SK-N-SH (cell line): ENCODE data around the gene RNF215. TPM values are rescaled to one million over a fixed set of nuclear protein-coding genes. Genes with fewer than 3 reads are reported as not detected.

ENCODE experiments used
- CTCF ChIA-PET: fragments of 300-600, 350-600 bp; formaldehyde crosslinking; extraction: SDS; loops from one replicate; lab custom pipeline; 2021; lab: Yijun Ruan, JAX
- POLR2A ChIA-PET: fragments of 350-600 bp; sonication (Branson Sonifier 250); formaldehyde crosslinking; extraction: SDS; loops from one replicate; lab custom pipeline; 2020; ENCODE audit warnings: antibody characterized with exemption, inconsistent platforms; lab: Yijun Ruan, JAX
- DNase-seq: peaks from one replicate; pipeline ENCODE4 v3.0.0; 2012
- H2AFZ ChIP-seq: fragments of 200-600 bp; sonication (generic); 2 replicates; pipeline ENCODE4 v1.8.1; 2016; ENCODE audit warnings: antibody characterized with exemption, mild to moderate bottlenecking, low read depth
- H3F3A ChIP-seq: fragments of 200-600 bp; sonication (generic); replicated peaks from 2 replicates; pipeline ENCODE3; 2016; ENCODE audit warnings: antibody characterized with exemption, mild to moderate bottlenecking; ENCODE audit not compliant: insufficient read depth
- H3K27ac ChIP-seq, 2 experiments: fragments of 200-500 bp in 1 of 2; fragments of 200-600 bp in 1 of 2; sonication (Bioruptor generic) in 1 of 2; sonication (generic), shearing (Covaris generic) in 1 of 2; 2 replicates each; pipeline versions ENCODE4 v1.5.1 to v1.6.1; 2014 to 2016; ENCODE audit warnings: low read depth in 2 of 2, inconsistent platforms in 1 of 2, low read length in 1 of 2, mild to moderate bottlenecking in 1 of 2, mixed read lengths in 1 of 2
- H3K27me3 ChIP-seq: fragments of 200-600 bp; sonication (generic), shearing (Covaris generic); 2 replicates; pipeline ENCODE4 v1.6.1; 2016; ENCODE audit warnings: mixed run types; ENCODE audit not compliant: insufficient read depth
- H3K36me3 ChIP-seq, 2 experiments: fragments of 200-500 bp in 1 of 2; fragments of 200-600 bp in 1 of 2; sonication (Bioruptor generic) in 1 of 2; sonication (generic) in 1 of 2; replicated peaks in 1 of 2; 2 replicates each; pipeline versions ENCODE3 to v1.5.1; 2014 to 2016; ENCODE audit warnings: low read length in 1 of 2, mild to moderate bottlenecking in 1 of 2; ENCODE audit not compliant: insufficient read depth in 2 of 2, control insufficient read depth in 1 of 2
- H3K4me1 ChIP-seq, 2 experiments: fragments of 200-500 bp in 1 of 2; fragments of 200-600 bp in 1 of 2; sonication (Bioruptor generic) in 1 of 2; sonication (generic), shearing (Covaris generic) in 1 of 2; 2 replicates each; pipeline versions ENCODE4 v1.5.1 to v1.6.1; 2014 to 2016; ENCODE audit warnings: low read depth in 1 of 2, low read length in 1 of 2, mixed run types in 1 of 2; ENCODE audit not compliant: insufficient read depth in 2 of 2, control insufficient read depth in 1 of 2
- H3K4me2 ChIP-seq: fragments of 200-600 bp; sonication (generic), shearing (Covaris generic); 2 replicates; pipeline ENCODE4 v1.6.1; 2017; ENCODE audit warnings: mixed run types
- H3K4me3 ChIP-seq, 2 experiments: fragments of 200-500 bp in 1 of 2; fragments of 200-600 bp in 1 of 2; sonication (Bioruptor generic) in 1 of 2; sonication (generic), shearing (Covaris generic) in 1 of 2; 2 replicates each; pipeline versions ENCODE4 v1.5.1 to v1.8.1; 2014 to 2016; ENCODE audit warnings: low read depth in 2 of 2, inconsistent platforms in 1 of 2, low read length in 1 of 2, mild to moderate bottlenecking in 1 of 2, mixed read lengths in 1 of 2, moderate library complexity in 1 of 2
- H3K79me2 ChIP-seq: fragments of 200-600 bp; sonication (generic); 2 replicates; pipeline ENCODE4 v1.8.1; 2017; ENCODE audit warnings: mild to moderate bottlenecking; ENCODE audit not compliant: insufficient read depth
- H3K9ac ChIP-seq: fragments of 200-600 bp; sonication (generic); 2 replicates; pipeline ENCODE4 v1.6.1; 2017; ENCODE audit warnings: mixed run types
- H3K9me2 ChIP-seq: fragments of 200-600 bp; sonication (generic); 2 replicates; pipeline ENCODE4 v1.6.1; 2017; ENCODE audit warnings: mixed run types
- H3K9me3 ChIP-seq: fragments of 200-600 bp; sonication (generic); 2 replicates; pipeline ENCODE4 v1.6.1; 2017; ENCODE audit warnings: mixed run types, mild to moderate bottlenecking, moderate library complexity
- H4K20me1 ChIP-seq: fragments of 200-600 bp; sonication (generic); 2 replicates; pipeline ENCODE4 v1.6.1; 2017; ENCODE audit warnings: mild to moderate bottlenecking, mixed run types; ENCODE audit not compliant: insufficient read depth
- CHD2 ChIP-seq: fragments of 150-350 bp; IDR thresholded peaks from 2 replicates; pipeline ENCODE4 v1.6.1; 2018; ENCODE audit warnings: low read length; ENCODE audit not compliant: partially characterized antibody
- FOSL2 ChIP-seq: IDR thresholded peaks from 2 replicates; pipeline ENCODE4 v1.4.0; 2012; ENCODE audit warnings: low read depth, mild to moderate bottlenecking, moderate library complexity, borderline replicate concordance
- FOXM1 ChIP-seq: IDR thresholded peaks from 2 replicates; pipeline ENCODE4 v1.4.0; 2012; ENCODE audit warnings: low read depth, mild to moderate bottlenecking
- GABPA ChIP-seq: IDR thresholded peaks from 2 replicates; pipeline ENCODE4 v1.4.0; 2012; ENCODE audit warnings: low read depth, mild to moderate bottlenecking
- MEF2A ChIP-seq: IDR thresholded peaks from 2 replicates; pipeline ENCODE4 v1.4.0; 2012; ENCODE audit warnings: low read depth, borderline replicate concordance
- MXI1 ChIP-seq: IDR thresholded peaks from 2 replicates; pipeline ENCODE4 v1.6.1; 2012; ENCODE audit warnings: mild to moderate bottlenecking, low read depth, low read length, improper control_type of control experiment
- NFIC ChIP-seq: IDR thresholded peaks from 2 replicates; pipeline ENCODE4 v1.4.0; 2012; ENCODE audit warnings: borderline replicate concordance
- NRF1 ChIP-seq: IDR thresholded peaks from 2 replicates; pipeline ENCODE4 v1.6.1; 2012; ENCODE audit warnings: low read depth, mild to moderate bottlenecking, low read length
- POLR2AphosphoS5 ChIP-seq: IDR thresholded peaks from 2 replicates; pipeline ENCODE4 v1.6.1; 2012; ENCODE audit warnings: low read depth, low read length
- RAD21 ChIP-seq: IDR thresholded peaks from 2 replicates; pipeline ENCODE4 v1.6.1; 2012; ENCODE audit warnings: mild to moderate bottlenecking, low read length
- TCF12 ChIP-seq: IDR thresholded peaks from 2 replicates; pipeline ENCODE4 v1.4.0; 2012
- TEAD4 ChIP-seq: IDR thresholded peaks from 2 replicates; pipeline ENCODE4 v1.4.0; 2012; ENCODE audit warnings: mild to moderate bottlenecking, borderline replicate concordance; ENCODE audit not compliant: insufficient read depth
- YY1 ChIP-seq: IDR thresholded peaks from 2 replicates; pipeline ENCODE4 v1.4.0; 2012; ENCODE audit warnings: low read depth, mild to moderate bottlenecking
- WGBS: methylation state at CpG from one replicate; pipeline ENCODE4 v1.1.6; 2017; ENCODE audit warnings: low lambda C conversion rate; 5-methylcytosine and 5-hydroxymethylcytosine counted together
- polyA plus RNA-seq, 3 experiments: library from polyadenylated mRNA; depleted of rRNA; stranded (reverse); fragments of >200 nt; gene quantifications; 2 replicates each; pipeline ENCODE4 v1.2.3, GENCODE V29; 2012
- TF ChIP-seq, protein P1 (sequence below): fragments of 150-350 bp; IDR thresholded peaks from 2 replicates; pipeline ENCODE4 v1.6.1; 2016; ENCODE audit warnings: mild to moderate bottlenecking, low read depth, low read length
- TF ChIP-seq, protein P2 (sequence below): fragments of 150-350 bp; IDR thresholded peaks from 2 replicates; pipeline ENCODE4 v1.6.1; 2017; ENCODE audit warnings: antibody characterized with exemption, low read length, low read depth, borderline replicate concordance
- TF ChIP-seq, protein P3 (sequence below): IDR thresholded peaks from 2 replicates; pipeline ENCODE4 v1.4.0; 2012; ENCODE audit warnings: low read depth, borderline replicate concordance
- TF ChIP-seq, protein P4 (sequence below): IDR thresholded peaks from 2 replicates; pipeline ENCODE4 v1.4.0; 2012; ENCODE audit warnings: low read depth, borderline replicate concordance
- TF ChIP-seq, protein P5 (sequence below): IDR thresholded peaks from 2 replicates; pipeline ENCODE4 v1.6.1; 2012; ENCODE audit warnings: mild to moderate bottlenecking, low read depth, low read length, moderate library complexity

RNF215 gene
- polyA plus RNA-seq, 1 of the 3 experiments (the other 2 are of a cell fraction): 28.6 TPM

DNA sequence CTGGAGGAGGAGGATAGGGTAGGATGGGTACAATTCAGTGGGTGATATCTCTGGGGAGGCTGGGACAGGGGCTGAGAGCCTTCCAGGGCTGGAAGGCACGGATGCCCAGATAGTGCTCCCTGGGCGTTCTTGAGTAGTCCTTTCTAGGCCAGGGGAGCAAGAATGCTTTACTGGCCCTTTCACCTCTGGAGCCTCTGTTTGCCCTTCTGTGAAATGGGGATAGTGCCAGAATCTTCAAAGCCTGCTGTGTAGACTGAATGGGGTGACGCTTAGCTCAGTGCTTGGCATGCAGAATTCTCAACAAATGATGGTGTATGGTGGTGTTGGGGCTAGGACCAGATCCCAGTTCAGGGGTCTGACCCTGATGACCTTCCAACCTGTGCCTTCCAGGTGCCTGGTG is 46.0 kb upstream of the RNF215 start:
- H3K27ac ChIP-seq: no peak overlapping the region
- H3K4me1 ChIP-seq: no peaks in the 10 kb centered on the region; a peak in 2 of 4 replicates
- H3K79me2 ChIP-seq: no peaks in the 10 kb centered on the region
- H3K9me2 ChIP-seq: no peaks in the 10 kb centered on the region
- no peak overlapping the region for H3K9ac ChIP-seq
- H3K27me3 ChIP-seq: no peaks in the 10 kb centered on the region
- H3K36me3 ChIP-seq: no peaks in the 10 kb centered on the region
- no peak overlapping the region for H3K4me2 ChIP-seq
- DNase-seq: no peak
- ChIA-PET POLR2A (interaction anchor here (1.6 kb wide), 1 partner anchor 9 kb away, joined by 6 read pairs; no protein-coding TSS in a partner anchor), CTCF (interaction anchor here (1.0 to 2.9 kb wide), 5 partner anchors 12 to 145 kb away, joined by 3 to 14 read pairs (median 4); no protein-coding TSS in a partner anchor)
- no peaks in the 10 kb centered on the region for H3F3A ChIP-seq
- no peak overlapping the region for H3K4me3 ChIP-seq
- no peak overlapping the region for H2AFZ ChIP-seq
- no peaks in the 10 kb centered on the region for H3K9me3 ChIP-seq
- TF ChIP-seq, protein P1, sequence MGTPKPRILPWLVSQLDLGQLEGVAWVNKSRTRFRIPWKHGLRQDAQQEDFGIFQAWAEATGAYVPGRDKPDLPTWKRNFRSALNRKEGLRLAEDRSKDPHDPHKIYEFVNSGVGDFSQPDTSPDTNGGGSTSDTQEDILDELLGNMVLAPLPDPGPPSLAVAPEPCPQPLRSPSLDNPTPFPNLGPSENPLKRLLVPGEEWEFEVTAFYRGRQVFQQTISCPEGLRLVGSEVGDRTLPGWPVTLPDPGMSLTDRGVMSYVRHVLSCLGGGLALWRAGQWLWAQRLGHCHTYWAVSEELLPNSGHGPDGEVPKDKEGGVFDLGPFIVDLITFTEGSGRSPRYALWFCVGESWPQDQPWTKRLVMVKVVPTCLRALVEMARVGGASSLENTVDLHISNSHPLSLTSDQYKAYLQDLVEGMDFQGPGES: no peak
- TF ChIP-seq GABPA: no peak
- TF ChIP-seq CHD2: no peak
- TF ChIP-seq FOSL2: no peak
- no peak for TF ChIP-seq NFIC
- TF ChIP-seq, protein P2, sequence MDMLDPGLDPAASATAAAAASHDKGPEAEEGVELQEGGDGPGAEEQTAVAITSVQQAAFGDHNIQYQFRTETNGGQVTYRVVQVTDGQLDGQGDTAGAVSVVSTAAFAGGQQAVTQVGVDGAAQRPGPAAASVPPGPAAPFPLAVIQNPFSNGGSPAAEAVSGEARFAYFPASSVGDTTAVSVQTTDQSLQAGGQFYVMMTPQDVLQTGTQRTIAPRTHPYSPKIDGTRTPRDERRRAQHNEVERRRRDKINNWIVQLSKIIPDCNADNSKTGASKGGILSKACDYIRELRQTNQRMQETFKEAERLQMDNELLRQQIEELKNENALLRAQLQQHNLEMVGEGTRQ: no peak
- TF ChIP-seq YY1: no peak
- TF ChIP-seq MXI1: no peak
- TF ChIP-seq TCF12: no peak
- TF ChIP-seq, protein P3, sequence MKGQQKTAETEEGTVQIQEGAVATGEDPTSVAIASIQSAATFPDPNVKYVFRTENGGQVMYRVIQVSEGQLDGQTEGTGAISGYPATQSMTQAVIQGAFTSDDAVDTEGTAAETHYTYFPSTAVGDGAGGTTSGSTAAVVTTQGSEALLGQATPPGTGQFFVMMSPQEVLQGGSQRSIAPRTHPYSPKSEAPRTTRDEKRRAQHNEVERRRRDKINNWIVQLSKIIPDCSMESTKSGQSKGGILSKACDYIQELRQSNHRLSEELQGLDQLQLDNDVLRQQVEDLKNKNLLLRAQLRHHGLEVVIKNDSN: no peak
- no peak for TF ChIP-seq RAD21
- TF ChIP-seq, all 33 proteins: peak for 0
- no peaks in the 10 kb centered on the region for H4K20me1 ChIP-seq
- 88% methylated on average over 3 of the region's 3 CpGs for WGBS

DNA sequence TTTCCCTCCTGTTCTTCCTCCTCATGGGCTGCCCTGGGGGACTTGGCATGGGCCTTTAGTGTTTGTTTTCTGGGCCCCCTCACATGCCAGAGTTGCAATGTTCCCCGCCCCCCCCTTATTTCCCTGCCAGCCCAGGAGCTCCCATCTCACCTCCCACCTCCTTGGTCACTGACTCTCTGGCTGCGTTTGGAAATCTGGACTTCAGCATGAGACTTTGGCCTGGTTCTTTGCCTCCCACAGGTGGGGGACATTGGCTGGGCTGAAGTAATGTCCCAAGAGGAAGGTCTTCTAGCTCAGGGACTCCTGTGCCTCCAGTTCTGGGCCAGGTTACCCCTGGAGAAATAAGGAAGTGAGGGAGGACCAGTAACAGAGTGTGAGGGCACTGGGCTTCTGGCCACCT is 45.3 kb upstream of the RNF215 start:
- no peaks in the 10 kb centered on the region for H3K27me3 ChIP-seq
- no peak for DNase-seq
- H3K4me1 ChIP-seq: no peaks in the 10 kb centered on the region; a peak in 2 of 4 replicates
- no peaks in the 10 kb centered on the region for H4K20me1 ChIP-seq
- POLR2A ChIA-PET: interaction anchor here (1.3 to 1.6 kb wide), 2 partner anchors 9 to 12 kb away, joined by 3 to 6 read pairs; no protein-coding TSS in a partner anchor
- H3K9me2 ChIP-seq: no peaks in the 10 kb centered on the region
- no peak overlapping the region for H3K4me3 ChIP-seq
- no peaks in the 10 kb centered on the region for H3K9me3 ChIP-seq
- H3F3A ChIP-seq: no peaks in the 10 kb centered on the region
- 21% methylated on average over 2 of the region's 2 CpGs for WGBS
- H3K36me3 ChIP-seq: no peaks in the 10 kb centered on the region
- H3K4me2 ChIP-seq: no peak overlapping the region
- no peaks in the 10 kb centered on the region for H3K79me2 ChIP-seq
- CTCF ChIA-PET: interaction anchor here (0.9 to 2.9 kb wide), 6 partner anchors 9 to 145 kb away, joined by 3 to 14 read pairs (median 4); no protein-coding TSS in a partner anchor
- no peak overlapping the region for H3K9ac ChIP-seq
- H2AFZ ChIP-seq: no peak overlapping the region
- no peak overlapping the region for H3K27ac ChIP-seq
- TF ChIP-seq, protein P4, sequence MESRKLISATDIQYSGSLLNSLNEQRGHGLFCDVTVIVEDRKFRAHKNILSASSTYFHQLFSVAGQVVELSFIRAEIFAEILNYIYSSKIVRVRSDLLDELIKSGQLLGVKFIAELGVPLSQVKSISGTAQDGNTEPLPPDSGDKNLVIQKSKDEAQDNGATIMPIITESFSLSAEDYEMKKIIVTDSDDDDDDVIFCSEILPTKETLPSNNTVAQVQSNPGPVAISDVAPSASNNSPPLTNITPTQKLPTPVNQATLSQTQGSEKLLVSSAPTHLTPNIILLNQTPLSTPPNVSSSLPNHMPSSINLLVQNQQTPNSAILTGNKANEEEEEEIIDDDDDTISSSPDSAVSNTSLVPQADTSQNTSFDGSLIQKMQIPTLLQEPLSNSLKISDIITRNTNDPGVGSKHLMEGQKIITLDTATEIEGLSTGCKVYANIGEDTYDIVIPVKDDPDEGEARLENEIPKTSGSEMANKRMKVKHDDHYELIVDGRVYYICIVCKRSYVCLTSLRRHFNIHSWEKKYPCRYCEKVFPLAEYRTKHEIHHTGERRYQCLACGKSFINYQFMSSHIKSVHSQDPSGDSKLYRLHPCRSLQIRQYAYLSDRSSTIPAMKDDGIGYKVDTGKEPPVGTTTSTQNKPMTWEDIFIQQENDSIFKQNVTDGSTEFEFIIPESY: no peak
- TF ChIP-seq MEF2A (no peak), POLR2AphosphoS5 (no peak), FOXM1 (no peak), NRF1 (no peak), CHD2 (no peak), RAD21 (no peak), NFIC (no peak), TEAD4 (no peak)
- TF ChIP-seq, protein P2: no peak
- TF ChIP-seq, protein P5, sequence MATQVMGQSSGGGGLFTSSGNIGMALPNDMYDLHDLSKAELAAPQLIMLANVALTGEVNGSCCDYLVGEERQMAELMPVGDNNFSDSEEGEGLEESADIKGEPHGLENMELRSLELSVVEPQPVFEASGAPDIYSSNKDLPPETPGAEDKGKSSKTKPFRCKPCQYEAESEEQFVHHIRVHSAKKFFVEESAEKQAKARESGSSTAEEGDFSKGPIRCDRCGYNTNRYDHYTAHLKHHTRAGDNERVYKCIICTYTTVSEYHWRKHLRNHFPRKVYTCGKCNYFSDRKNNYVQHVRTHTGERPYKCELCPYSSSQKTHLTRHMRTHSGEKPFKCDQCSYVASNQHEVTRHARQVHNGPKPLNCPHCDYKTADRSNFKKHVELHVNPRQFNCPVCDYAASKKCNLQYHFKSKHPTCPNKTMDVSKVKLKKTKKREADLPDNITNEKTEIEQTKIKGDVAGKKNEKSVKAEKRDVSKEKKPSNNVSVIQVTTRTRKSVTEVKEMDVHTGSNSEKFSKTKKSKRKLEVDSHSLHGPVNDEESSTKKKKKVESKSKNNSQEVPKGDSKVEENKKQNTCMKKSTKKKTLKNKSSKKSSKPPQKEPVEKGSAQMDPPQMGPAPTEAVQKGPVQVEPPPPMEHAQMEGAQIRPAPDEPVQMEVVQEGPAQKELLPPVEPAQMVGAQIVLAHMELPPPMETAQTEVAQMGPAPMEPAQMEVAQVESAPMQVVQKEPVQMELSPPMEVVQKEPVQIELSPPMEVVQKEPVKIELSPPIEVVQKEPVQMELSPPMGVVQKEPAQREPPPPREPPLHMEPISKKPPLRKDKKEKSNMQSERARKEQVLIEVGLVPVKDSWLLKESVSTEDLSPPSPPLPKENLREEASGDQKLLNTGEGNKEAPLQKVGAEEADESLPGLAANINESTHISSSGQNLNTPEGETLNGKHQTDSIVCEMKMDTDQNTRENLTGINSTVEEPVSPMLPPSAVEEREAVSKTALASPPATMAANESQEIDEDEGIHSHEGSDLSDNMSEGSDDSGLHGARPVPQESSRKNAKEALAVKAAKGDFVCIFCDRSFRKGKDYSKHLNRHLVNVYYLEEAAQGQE: no peak
